AML-193 (cell line): ENCODE measurements around the gene FAM181A.

Source experiments
- DNase-seq, 2 experiments: peaks; one replicate each; lab custom pipeline; 2025; lab: John Stamatoyannopoulos, UW

The FAM181A gene

DNA sequence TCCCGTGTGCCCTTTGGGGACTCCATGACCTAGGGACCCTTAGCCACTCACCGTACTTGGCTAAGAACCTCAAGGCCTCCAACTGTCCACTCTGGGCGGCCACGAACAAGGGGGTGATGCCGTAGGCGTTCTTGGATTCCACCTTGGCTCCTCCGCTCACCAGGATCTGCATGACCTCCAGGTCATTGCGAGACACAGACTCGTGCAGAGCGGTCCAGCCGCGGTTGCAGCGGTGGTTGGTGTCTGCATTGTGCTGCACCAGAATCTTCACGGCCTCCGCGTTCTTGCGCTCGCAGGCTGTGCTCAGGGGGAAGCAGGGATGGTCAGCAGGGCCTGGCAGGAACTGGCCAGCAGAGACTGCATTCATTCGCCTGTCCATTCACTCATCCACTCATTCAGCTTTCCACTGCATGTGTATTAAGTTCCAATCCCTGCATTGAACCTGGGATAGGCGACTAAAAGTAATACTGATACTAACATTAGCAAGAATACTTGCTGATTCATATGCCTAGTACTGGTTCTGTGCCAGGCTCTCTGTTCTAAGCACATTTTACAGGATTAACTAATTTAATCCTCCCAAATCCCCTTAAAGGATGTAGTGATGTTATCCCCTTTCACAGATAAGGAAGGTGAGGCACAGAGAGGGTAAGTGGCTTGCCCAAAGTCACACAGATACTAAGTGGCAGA lies 23.9 kb downstream of the FAM181A start:
- no peak for DNase-seq

DNA sequence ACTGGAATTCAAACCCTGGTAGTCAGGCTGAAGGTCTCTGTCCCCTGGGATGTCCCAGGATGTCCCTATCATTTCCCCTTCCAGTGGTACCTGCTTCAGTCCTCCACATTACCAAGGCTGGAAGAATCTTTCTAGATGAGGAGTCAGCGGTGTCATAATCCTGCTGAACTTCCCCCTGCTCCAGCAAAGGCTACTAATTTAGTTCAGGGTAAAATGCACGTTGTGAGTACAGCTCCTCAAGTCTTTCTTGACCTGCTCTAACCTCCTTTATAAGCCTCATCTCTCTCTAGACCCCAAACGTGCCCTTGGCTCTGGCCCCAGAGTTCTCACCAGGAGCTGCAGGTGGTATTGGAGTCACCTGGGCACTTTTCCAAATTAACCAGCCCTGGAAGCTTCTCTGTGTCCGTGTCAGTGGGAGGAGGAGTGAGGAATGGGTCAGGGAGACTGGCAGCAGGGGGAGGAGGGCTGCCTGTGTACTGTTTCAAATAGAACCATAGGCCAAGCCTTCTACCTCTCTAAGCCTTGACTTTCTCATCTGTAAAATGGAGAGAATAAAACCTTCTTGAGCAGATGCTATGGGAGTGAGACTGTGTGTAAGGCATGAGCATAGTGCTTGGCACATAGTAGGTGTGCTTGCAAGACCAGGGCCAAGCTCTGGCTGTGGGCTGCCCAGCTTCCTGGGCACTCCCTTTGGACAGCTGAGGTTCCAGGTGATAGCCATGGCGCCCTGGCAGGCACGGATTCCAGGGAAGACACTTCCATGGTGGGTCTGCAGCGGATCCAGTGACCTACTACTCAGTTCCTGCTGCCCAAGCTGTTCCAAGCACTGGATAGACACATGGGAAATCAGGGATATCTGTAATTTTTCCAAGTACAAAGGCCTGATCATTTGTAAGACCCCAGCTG lies 24.7 kb downstream of the FAM181A start:
- DNase-seq, result no peak

DNA sequence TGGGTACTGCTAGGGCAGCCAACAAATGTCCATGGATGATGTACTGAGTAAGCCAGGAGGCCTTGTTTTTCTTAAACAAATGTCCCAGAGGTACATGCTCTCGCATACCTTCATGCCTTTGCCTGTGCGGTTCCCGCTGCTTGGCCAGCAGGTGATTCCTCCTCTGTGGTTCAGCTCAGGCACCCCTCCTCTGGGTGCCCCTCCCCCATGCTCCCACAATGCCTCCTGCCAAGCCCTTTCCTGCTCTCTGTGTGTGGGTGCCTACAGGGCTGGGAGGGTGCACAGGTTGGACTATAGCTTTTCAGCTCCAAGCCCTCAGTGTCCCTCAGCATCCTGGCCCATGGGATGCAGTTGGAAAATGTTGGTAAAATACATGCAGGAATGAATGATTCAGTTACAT lies 25.7 kb downstream of the FAM181A start:
- no peak for DNase-seq

DNA sequence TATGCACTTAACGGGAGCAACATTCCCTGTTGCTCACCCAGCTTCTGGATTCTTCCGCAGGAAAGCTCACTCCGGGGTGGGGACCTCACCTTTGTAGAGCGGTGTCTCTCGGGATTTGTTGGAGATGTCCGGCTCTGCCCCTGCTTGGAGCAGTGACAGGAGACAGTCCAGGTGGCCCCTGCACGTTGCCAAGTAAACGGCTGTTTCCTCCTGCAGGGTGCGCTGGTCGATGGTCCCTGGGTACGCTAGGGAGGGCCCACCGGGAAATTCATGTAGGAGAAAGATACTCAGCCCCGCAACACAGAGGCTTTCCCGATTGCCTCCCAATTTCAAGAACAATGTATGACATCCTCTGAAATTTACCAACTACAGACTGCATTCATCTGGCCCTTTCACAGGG lies 26.1 kb downstream of the FAM181A start:
- DNase-seq, result no peak

DNA sequence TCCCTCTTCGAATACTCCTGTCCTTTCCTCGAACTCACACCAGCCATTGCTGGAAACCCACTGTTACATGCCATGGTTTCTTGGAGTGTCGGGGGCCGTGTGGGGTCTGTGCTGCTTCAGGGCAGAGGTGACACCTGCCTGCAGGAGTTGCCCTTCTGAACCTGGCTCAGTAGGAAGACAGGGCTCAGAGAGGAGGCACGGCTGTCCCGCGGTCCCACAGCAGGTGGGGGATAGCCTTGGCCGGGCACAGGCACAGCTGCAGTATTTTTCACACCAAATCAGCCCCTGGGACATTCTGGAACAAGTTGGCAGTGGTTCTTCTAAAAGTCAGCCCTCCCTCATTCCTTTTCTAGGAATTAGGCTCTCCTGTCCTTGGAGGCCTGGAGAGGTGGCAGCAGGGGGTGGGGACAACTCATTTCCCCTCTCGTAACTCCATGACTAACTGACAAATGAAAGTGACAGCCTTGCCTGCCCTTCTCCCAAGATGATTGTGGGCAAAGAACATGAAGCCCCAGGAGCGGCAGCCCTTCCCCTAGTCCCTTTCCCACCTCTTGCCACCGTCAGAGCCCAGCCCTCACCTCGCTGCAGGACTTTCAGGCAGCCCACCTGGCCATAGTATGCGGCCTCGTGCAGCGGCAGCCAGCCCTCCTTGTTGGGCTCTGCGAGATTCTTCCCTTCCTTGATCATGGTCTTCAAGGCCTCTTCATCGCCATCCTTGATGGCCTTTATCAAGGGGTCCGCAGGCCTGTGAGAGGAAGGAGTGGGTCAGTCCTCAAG lies 26.8 kb downstream of the FAM181A start:
- DNase-seq, result no peak

DNA sequence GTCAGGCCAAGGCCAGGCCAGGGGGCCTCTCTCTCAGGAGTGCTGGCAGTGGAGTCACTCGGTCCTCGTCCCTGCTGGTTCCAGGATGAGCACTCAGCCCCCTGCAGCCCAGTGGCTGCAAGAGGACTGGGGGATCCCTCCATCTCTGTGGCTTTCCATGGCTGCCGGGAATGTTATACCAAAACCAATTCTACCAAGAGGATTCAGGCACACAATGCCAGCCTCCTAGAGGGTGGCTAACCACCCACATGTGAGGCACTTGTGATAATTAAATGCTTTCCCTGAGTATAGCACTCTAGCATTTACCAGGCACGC lies 27.3 kb downstream of the FAM181A start:
- DNase-seq, result no peak

DNA sequence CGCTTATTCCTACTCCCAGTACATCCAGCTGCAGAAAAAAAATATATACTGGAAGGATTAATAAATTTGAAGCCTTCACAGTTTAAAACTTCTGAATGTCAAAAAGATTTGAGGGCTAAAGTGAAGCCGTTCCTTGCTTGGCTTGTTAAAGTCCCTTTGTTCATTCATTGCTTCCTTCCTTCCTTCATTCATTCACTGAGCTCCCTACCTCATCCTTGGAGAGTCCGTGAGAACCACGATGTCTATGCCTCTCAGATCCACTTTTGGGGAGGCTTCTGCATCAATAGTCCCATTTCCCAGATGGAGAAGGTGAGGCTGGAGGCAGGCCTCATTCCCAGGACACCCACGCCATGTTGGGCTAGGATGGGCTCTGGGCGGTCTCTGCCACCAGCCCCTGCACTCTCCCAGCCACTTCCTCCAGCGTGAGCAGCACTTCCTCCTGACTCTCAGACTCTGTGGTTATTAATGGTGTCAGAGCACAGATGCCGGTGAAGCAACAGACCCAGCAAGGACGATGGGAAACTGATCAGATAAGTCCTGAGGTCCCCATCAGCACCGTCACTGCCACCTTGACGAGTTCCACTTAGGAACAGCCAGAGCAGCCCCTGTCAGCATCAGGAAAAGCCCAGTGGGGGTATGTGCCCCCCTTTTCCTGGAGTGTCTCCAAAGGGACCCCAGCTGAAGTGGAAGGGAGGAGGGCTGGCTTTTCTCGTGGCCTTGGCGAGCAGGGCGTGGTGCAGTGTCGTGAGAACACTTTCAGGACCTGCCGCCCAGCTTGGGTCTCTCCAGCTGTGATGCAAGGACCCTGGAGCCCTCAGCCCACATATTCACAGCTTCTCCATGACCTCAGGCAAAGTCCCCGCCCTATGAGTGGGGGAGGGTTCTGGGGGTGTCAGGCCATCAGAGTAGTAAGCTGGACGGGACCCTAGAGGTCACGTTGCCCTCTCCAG lies 28.0 kb downstream of the FAM181A start:
- DNase-seq, result peak; percentile 86 to 87

DNA sequence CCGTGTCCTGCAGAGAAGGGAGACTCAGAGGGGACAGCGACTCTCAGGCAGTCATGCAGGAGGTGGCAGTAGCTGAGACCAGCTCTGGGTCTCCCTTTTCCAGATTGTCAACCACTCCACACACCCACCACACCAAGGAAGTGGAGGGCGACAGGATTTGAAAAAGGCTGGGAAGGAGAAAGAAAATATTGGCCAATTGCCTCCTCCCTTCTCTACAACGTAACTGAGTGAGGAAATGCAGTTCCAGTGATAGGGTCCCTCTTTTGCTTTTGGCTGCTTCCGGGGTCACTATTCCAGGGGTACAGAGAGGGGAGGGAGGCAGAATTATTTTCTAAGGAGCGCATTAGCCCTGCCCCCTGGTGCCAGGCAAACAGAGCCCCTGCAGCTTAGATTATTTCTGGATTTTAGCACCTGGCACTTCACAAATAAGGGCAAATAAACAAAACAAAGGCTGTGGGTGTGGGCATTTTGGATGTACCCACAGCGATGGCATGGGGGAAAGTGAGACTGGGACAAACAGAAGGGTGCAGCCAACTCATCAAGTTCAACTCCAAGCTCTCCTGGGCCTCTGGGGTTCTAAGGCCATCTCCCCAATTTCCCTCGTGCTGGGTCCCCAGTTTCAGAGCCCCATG lies 28.8 kb downstream of the FAM181A start:
- DNase-seq, result no peak

DNA sequence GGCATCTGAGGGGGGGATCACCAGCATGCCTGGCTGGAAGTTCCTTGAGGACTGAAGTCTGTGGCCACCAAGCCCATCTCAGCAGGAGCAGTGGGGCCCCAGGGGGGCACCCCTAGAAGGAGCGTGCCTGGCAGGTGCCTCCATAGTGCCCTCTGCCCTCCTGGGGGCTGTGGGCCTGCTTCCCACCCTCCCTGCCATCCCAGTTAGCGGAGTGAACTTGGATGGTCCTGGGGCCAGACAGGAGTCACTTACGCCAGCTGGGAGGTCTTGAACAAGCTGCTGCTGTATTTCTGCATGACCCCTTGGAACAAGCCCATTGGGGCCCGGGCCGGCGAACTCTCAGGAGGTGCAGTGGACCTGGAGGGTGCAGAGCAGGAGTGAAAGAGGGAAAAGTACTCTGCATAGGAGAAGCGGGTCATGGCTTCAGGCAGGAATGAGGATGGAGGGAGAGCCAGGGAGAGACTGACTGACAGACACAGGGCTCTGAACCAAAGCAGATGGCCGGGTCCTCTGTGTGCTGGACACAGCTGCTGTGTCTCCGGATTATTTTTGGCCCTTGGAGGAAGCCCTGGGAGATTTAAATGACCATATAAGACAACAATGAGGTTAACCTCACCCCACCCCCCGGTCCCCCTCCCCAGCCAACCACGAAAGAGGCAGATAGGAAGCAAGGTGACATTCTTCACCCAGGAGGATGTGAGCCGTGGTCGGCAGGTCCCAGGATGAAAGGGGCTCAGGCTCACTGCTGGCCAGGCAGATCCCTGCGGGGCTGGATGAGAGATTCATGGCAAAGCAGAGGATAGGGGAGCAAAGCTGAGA lies 29.6 kb downstream of the FAM181A start:
- no peak for DNase-seq

DNA sequence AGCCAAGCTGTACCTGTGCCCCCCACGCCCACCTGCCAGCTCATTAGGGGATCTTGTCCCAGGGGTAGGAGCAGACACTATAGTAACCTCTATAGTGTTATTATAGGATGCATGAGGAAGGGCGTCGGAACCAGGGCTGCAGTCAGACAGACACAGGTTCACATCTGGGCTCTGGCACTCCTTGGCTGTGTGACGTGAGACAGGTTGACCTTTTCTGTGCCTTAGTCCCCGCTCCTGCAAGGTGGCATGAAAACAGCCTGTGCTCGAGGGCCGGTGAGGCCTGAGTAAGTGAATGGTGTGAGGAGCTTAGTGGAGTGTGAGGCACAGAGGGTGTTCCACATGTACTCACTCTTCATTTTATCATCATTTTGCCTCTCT lies 30.2 kb downstream of the FAM181A start:
- no peak for DNase-seq

DNA sequence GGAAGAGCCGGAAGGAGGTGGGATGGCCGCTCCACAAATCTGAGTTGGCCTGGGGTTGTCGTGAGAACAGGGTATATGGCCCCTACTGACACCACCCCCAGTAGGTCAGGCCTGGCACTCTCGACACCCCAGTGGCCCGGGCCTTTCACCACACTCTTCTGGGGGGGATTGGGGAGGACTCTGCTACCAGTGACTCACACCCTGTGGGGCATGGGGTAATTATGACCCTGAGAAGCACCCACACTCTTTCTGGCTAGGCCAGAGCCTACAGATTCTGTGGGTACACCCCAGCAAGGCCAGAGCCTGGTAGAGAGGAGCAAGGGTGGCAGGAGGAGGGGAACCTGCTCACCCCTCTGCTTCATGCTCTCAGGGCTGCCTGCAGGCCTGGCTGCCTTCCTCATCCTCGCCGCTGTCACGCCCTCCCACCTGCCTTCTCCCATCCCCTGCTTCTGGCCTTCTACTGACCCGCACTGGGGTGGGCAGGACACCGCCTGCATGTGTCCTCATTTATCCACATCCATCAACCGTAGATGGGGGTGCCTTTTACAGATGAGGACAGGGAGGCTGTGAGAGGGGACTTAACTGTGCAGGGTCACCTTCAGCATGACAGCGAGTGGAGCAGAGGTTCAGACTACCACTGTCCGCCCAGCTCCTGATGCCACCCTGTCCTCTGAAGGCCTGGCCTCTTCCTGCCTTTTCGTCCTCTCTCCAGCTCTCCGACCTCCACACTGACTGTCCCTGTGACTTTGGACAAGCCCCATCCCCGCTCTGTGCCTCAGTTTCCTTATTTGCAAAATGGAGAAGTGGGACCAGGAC lies 30.8 kb downstream of the FAM181A start:
- DNase-seq, result no peak

DNA sequence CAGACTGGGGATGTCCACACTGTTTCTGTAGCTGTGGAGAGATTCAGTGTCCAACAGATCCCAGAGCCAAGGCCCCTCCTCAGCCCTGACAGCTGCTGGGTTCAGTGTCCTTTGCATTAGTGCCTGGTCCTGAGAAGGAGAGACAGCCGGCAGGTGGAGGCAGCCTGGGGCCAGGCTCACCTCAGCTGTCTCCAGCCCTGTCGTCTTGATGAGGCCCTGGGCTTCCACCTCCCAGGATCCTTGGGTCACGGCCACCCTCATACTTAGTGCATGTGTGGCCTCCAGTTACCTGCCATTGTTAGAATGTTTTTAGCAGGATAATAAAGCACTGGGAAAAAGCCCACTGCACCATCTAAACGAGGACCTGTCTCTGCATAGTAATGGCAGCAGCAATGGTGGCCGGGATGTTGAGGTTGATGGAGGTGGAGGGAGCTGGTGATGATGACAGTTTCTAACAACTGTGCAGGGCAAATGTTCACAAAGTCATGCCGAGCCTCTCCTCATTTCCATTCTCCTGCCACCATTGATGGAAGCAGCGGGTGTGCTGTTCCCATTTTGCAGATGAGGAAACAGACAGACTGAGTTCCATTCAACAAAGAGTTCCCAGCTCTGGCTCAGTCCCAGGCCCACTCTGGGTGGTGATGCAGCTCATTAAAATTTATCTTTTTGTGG lies 31.6 kb downstream of the FAM181A start:
- DNase-seq, result no peak

DNA sequence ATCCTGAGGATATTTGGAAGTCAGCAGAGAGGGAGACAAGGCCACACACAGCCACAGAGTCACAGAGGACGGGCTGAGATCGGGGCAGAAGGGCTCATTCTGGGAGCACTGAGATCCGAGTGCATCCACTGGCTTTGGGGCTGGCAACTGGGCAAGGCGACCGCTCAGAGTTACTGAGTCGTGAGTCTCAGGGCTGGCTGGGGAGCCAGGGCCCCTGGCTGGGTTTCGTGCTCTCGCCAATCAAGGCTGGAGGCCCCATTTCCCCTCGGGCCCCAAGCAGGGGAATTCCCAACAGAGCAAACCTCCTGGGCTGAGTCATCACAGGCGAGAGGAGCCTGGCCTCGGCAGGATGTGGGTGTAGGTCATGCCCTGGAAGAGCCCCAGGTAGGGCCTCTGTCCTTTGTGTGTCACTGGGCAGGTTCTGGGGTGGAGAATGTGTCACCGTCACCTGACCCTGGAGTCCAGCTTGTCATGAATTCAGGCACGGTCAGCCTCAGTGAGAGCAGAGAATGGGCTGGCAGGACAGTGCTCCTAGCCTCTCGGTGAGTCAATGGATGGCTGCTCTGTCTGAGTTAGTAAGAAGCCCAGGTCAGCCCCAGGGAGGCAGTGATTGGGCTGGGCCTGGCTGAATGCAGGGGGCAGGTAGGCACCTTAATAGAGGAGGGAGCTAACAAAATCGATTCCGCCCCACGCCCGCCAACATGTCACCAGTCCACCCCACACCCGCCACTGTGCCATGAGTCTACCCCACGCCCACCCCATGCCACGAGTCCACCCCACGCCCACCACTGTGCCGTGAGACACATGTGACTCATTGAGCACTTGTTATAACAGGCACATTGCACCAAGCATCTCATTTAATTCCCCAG lies 32.3 kb downstream of the FAM181A start:
- DNase-seq, result peak; percentile 53 to 68

DNA sequence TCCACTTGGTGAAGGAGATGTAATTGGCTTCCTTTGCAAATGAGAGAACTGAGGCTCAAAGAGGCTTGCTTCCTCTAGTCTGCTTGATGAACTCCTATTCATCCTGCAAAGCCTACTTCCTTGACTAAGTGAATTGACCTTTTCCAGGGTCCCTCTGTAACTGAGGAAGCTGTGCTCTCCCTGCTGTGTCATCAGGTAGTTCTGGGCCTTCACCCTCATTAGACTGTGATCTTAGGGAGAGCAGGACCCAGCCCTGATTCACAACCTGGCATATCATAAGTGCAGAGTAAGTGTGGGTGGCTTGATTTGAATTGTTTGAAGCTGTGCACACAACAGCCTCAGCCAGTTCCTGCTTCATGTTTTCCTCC lies 32.9 kb downstream of the FAM181A start:
- DNase-seq, result no peak

DNA sequence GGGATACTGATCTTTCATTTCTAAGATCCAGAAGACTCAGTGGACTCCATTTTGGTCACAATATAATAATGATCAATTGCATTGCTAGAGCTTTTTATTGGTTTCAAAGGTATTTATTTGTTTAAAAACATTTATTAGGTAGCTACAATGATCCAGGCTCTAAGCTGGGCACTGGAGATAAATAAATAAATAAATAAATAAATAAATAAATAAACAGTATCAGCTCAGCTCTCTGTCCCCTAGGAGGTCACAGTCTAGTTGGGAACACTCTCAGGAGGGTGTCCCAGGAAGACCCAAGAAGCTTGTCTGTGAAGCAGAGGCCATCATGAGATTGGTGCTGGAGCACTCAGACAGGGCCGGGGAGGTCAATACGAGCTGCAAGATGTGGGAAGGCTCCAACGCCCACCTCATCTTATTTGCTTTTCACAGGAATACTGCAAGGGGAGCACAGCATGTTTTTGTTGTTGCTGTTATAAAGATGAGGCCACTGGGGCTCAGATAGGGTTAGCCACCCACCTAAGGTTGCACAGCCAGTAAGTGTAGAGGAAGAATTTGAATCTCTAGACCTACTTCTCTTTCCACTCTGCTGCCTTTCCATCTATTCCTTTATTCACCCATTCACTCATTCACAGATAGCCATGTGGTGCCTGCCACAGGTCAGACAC lies 33.8 kb downstream of the FAM181A start:
- DNase-seq, result no peak

DNA sequence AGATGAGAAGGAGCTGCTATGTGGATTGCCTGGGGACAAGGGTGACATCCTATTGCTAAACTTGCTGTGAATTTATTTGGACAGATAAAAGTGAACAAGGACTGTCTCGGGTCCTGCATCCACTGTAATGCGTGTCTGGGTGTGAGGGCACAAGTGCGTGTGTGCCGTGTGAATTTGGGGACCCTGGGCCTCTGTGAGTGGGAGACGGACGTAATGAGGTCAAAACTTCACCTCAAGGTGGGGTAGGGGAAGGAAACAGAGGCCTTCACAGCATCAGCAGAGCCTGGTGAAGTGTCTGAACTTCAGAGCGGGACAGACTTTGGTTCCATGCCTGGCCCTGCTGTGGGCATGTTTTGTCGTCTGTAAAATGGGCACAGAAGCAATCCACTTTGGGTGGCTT lies 34.5 kb downstream of the FAM181A start:
- no peak for DNase-seq
